H1 (cell line): ENCODE measurements around the gene SMARCA4. TPM values are rescaled to one million over a fixed set of nuclear protein-coding genes. Genes with fewer than 3 reads are reported as not detected.

Experiments used
- CTCF ChIA-PET: fragments of 300-600 bp; sonication (Branson Sonifier 250); formaldehyde crosslinking; loops from one replicate; lab custom pipeline; 2021; ENCODE audit not compliant: partially characterized antibody; lab: Charles Lee
- POLR2A ChIA-PET: fragments of 300-600 bp; sonication (Branson Sonifier 250); formaldehyde crosslinking; loops from one replicate; lab custom pipeline; 2021; ENCODE audit warnings: inconsistent platforms; ENCODE audit not compliant: partially characterized antibody; lab: Charles Lee
- DNase-seq, 2 experiments: peaks; one replicate each; pipeline versions ENCODE4 v3.0.0 to v3.0.0-alpha.2; 2010 to 2022; ENCODE audit warnings: low spot score in 2 of 2, low read depth in 1 of 2, mixed read lengths in 1 of 2
- FAIRE-seq: peaks from 2 replicates; lab custom pipeline; 2011; peaks lifted over from hg19 to GRCh38; lab: Jason Lieb, UNC
- H2AFZ ChIP-seq: 2 replicates; pipeline ENCODE4 v1.8.1; 2012; ENCODE audit warnings: low read length, inconsistent platforms
- H2AK5ac ChIP-seq: 2 replicates; pipeline ENCODE4 v1.6.1; 2013; ENCODE audit warnings: low read depth, low read length
- H2BK120ac ChIP-seq: replicated peaks from 2 replicates; pipeline ENCODE3; 2013; ENCODE audit warnings: low read depth, low read length, inconsistent platforms
- H2BK12ac ChIP-seq: 2 replicates; pipeline ENCODE4 v1.6.1; 2013; ENCODE audit warnings: low read depth, low read length
- H2BK15ac ChIP-seq: 2 replicates; pipeline ENCODE4 v1.6.1; 2013; ENCODE audit warnings: low read length
- H2BK20ac ChIP-seq: 2 replicates; pipeline ENCODE4 v1.6.1; 2013; ENCODE audit warnings: low read length
- H2BK5ac ChIP-seq: 2 replicates; pipeline ENCODE4 v1.6.1; 2013; ENCODE audit warnings: low read depth, low read length
- H3K14ac ChIP-seq: 2 replicates; pipeline ENCODE4 v1.6.1; 2013; ENCODE audit warnings: inconsistent platforms; ENCODE audit not compliant: insufficient read length
- H3K18ac ChIP-seq: 2 replicates; pipeline ENCODE4 v1.6.1; 2013; ENCODE audit warnings: low read length; ENCODE audit errors: extremely low read depth
- H3K23ac ChIP-seq: 2 replicates; pipeline ENCODE4 v1.6.1; 2013; ENCODE audit warnings: inconsistent platforms; ENCODE audit not compliant: insufficient read length
- H3K23me2 ChIP-seq: 2 replicates; pipeline ENCODE4 v1.6.1; 2013; ENCODE audit warnings: low read depth, low read length
- H3K27ac ChIP-seq: 2 replicates; pipeline ENCODE4 v1.6.1; 2011; ENCODE audit warnings: low read depth, low read length, inconsistent platforms
- H3K27me3 ChIP-seq, 4 experiments: replicated peaks in 1 of 4; 1 replicate in 1 of 4; 2 replicates in 3 of 4; pipeline versions ENCODE4 v1.6.1 to v1.8.1; 2011 to 2013; ENCODE audit warnings: low read length in 3 of 4, mild to moderate bottlenecking in 3 of 4, inconsistent platforms in 2 of 4, mixed read lengths in 2 of 4, moderate library complexity in 1 of 4; ENCODE audit not compliant: control insufficient read depth in 3 of 4, insufficient read depth in 3 of 4; ENCODE audit errors: extremely low read depth in 1 of 4
- H3K36me3 ChIP-seq, 4 experiments: 2 replicates each; pipeline versions ENCODE4 v1.6.1 to v1.8.1; 2011 to 2013; ENCODE audit warnings: mild to moderate bottlenecking in 4 of 4, low read length in 3 of 4, moderate library complexity in 2 of 4, control low read depth in 1 of 4, inconsistent platforms in 1 of 4; ENCODE audit not compliant: insufficient read depth in 4 of 4, control insufficient read depth in 2 of 4
- H3K4ac ChIP-seq: replicated peaks from 2 replicates; pipeline ENCODE3; 2013; ENCODE audit warnings: low read length, low read depth, mixed read lengths, inconsistent platforms; ENCODE audit not compliant: insufficient read length
- H3K4me1 ChIP-seq, 4 experiments: replicated peaks in 1 of 4; 1 replicate in 1 of 4; 2 replicates in 3 of 4; pipeline versions ENCODE4 v1.6.1 to v1.8.1; 2011 to 2013; ENCODE audit warnings: low read length in 3 of 4, inconsistent platforms in 2 of 4, mixed read lengths in 1 of 4; ENCODE audit not compliant: insufficient read depth in 4 of 4, control insufficient read depth in 3 of 4
- H3K4me2 ChIP-seq, 2 experiments: 2 replicates each; pipeline versions ENCODE4 v1.6.1 to v1.8.1; 2011 to 2013; ENCODE audit warnings: low read depth in 2 of 2, low read length in 2 of 2, control low read depth in 1 of 2, inconsistent platforms in 1 of 2, mild to moderate bottlenecking in 1 of 2; ENCODE audit not compliant: insufficient read depth in 1 of 2
- H3K4me3 ChIP-seq, 4 experiments: fragments of 200-600, 300-600 bp in 1 of 4; sonication (generic), shearing (Covaris generic), sonication (Bioruptor Twin) in 1 of 4; 2 replicates each; pipeline versions ENCODE4 v1.5.1 to v1.8.1; 2011 to 2016; ENCODE audit warnings: low read length in 4 of 4, low read depth in 3 of 4, control low read depth in 2 of 4, inconsistent platforms in 2 of 4, mild to moderate bottlenecking in 2 of 4, mixed read lengths in 1 of 4, moderate library complexity in 1 of 4; ENCODE audit not compliant: insufficient read depth in 2 of 4; ENCODE audit errors: extremely low read depth in 1 of 4
- H3K56ac ChIP-seq: replicated peaks from 2 replicates; pipeline ENCODE3; 2013; ENCODE audit warnings: low read depth, mild to moderate bottlenecking, mixed read lengths, low read length, inconsistent platforms; ENCODE audit not compliant: insufficient read length
- H3K79me1 ChIP-seq: 2 replicates; pipeline ENCODE4 v1.6.1; 2013; ENCODE audit warnings: low read depth, low read length, control low read depth
- H3K79me2 ChIP-seq, 2 experiments: 2 replicates each; pipeline versions ENCODE4 v1.6.1 to v1.8.1; 2012 to 2013; ENCODE audit warnings: low read length in 2 of 2, mild to moderate bottlenecking in 2 of 2, inconsistent platforms in 1 of 2; ENCODE audit not compliant: insufficient read depth in 2 of 2, control insufficient read depth in 1 of 2
- H3K9ac ChIP-seq, 4 experiments: replicated peaks in 1 of 4; 1 replicate in 1 of 4; 2 replicates in 3 of 4; pipeline versions ENCODE4 v1.6.1 to v1.8.1; 2011 to 2013; ENCODE audit warnings: low read depth in 3 of 4, low read length in 3 of 4, control low read depth in 2 of 4, mild to moderate bottlenecking in 2 of 4, moderate library complexity in 2 of 4, inconsistent platforms in 1 of 4; ENCODE audit errors: extremely low read depth in 1 of 4
- H3K9me3 ChIP-seq, 2 experiments: 2 replicates each; pipeline versions ENCODE4 v1.6.1 to v1.8.1; 2012 to 2013; ENCODE audit warnings: mild to moderate bottlenecking in 2 of 2, moderate library complexity in 2 of 2, control low read depth in 1 of 2, inconsistent platforms in 1 of 2, low read depth in 1 of 2, low read length in 1 of 2, mixed read lengths in 1 of 2; ENCODE audit not compliant: insufficient read depth in 2 of 2
- H4K20me1 ChIP-seq, 2 experiments: replicated peaks in 1 of 2; 2 replicates each; pipeline versions ENCODE3 to v1.8.1; 2011 to 2013; ENCODE audit warnings: inconsistent platforms in 2 of 2, low read length in 2 of 2, mild to moderate bottlenecking in 1 of 2; ENCODE audit not compliant: insufficient read depth in 2 of 2, control insufficient read depth in 1 of 2
- H4K5ac ChIP-seq: 2 replicates; pipeline ENCODE4 v1.6.1; 2013; ENCODE audit warnings: low read length, low read depth, mixed read lengths, inconsistent platforms; ENCODE audit not compliant: insufficient read length
- H4K8ac ChIP-seq: 2 replicates; pipeline ENCODE4 v1.8.0; 2013; ENCODE audit warnings: mild to moderate bottlenecking, moderate library complexity, low read length, inconsistent platforms; ENCODE audit not compliant: insufficient read depth; ENCODE audit errors: extremely low read depth
- H4K91ac ChIP-seq: replicated peaks from 2 replicates; pipeline ENCODE3; 2013; ENCODE audit warnings: low read length, mixed read lengths, inconsistent platforms; ENCODE audit not compliant: insufficient read length
- CREB1 ChIP-seq: IDR thresholded peaks from 2 replicates; pipeline ENCODE4 v1.6.1; 2012; ENCODE audit warnings: inconsistent platforms
- GTF2F1 ChIP-seq: IDR thresholded peaks from 2 replicates; pipeline ENCODE4 v1.6.1; 2012; ENCODE audit warnings: low read depth, low read length, improper control_type of control experiment, borderline replicate concordance
- POLR2AphosphoS5 ChIP-seq: IDR thresholded peaks from 2 replicates; pipeline ENCODE4 v1.6.1; 2011; ENCODE audit warnings: low read depth, low read length
- WGBS, 2 experiments: shearing (Covaris generic) in 1 of 2; methylation state at CpG; one replicate each; pipeline versions ENCODE4 v1.1.6 to v1.1.7; 2013 to 2015; ENCODE audit warnings: low lambda C conversion rate in 2 of 2, mixed read lengths in 2 of 2, inconsistent platforms in 1 of 2, low coverage in 1 of 2, missing lambda C conversion rate in 1 of 2; ENCODE audit not compliant: insufficient replicate concordance in 2 of 2, insufficient coverage in 1 of 2, insufficient read length in 1 of 2; ENCODE audit errors: extremely low coverage in 1 of 2, missing lambda C conversion rate in 1 of 2; 5-methylcytosine and 5-hydroxymethylcytosine counted together
- polyA plus RNA-seq, 7 experiments: library from polyadenylated mRNA; depleted of rRNA in 3 of 7; stranded (reverse) in 5 of 7; unstranded in 2 of 7; fragments of >200 nt in 5 of 7; fragments of 200-250 nt in 2 of 7; gene quantifications; 1 replicate in 5 of 7; 2 replicates in 1 of 7; 4 replicates in 1 of 7; pipeline versions ENCODE4 v1.2.1 to v1.2.3, GENCODE V29; 2011 to 2013; ENCODE audit warnings: missing spikeins in 2 of 7, mixed read lengths in 2 of 7
- total RNA-seq: library from RNA; stranded (reverse); fragmentation: NEBNext Ultra II Directional; extraction: Animal tissue kit (Norgen Biotek cat#: 25700); gene quantifications from 2 replicates; pipeline ENCODE4 v1.2.1, GENCODE V29; 2021
- TF ChIP-seq, protein P1 (sequence below): IDR thresholded peaks from 2 replicates; pipeline ENCODE4 v1.6.1; 2012; ENCODE audit warnings: inconsistent platforms

SMARCA4 gene
- total and polyA plus RNA-seq, 2 of the 8 experiments (the other 6 are each of a cell fraction or from before 2014, with no cell fraction given) = 86.4 to 263 TPM

DNA sequence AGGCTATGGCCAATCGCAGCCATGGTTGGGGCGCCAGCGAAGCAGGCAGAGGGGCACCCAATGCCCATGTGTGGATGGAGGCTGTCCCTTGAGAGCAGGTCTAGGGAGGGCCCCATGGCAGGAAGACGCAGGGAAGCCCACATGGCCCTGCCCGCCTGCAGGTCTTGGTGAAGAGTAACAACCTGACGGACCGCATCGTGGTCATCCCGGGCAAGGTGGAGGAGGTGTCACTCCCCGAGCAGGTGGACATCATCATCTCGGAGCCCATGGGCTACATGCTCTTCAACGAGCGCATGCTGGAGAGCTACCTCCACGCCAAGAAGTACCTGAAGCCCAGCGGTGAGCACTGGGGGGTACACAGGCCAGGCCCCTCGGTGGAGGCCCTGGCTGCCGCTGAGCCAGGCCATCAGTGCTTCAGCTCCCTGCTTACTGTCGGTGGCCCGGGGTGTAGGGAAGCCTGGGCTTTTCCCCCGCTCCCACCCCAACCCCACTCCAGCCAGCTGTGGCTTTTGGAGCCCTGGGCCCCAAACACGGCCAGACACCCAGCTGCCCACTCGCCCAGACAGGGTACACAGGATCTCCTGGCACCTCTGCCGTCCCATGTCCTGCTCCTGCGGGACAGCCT is 47.0 kb upstream of the SMARCA4 start:
- Histone ChIP-seq H3K4ac (no peak overlapping the region), H3K9me3 (no peaks in the 10 kb centered on the region), H2BK12ac (no peak overlapping the region), H4K5ac (no peak overlapping the region), H3K14ac (no peak overlapping the region), H2BK5ac (no peak overlapping the region), H2BK20ac (no peak overlapping the region), H3K4me1 (no peaks in the 10 kb centered on the region; a peak in 2 of 7 replicates), H3K23me2 (no peaks in the 10 kb centered on the region), H4K20me1 (peaks cover 0 to 14% of the 10 kb centered on the region in 2 experiments), H2AFZ (no peak overlapping the region), H3K23ac (no peak overlapping the region), H3K56ac (no peak overlapping the region), H2AK5ac (no peak overlapping the region), H3K27ac (no peak overlapping the region), H3K36me3 (peaks cover 14 to 28% (median 20%) of the 10 kb centered on the region in 4 experiments), H3K18ac (no peak overlapping the region), H2BK120ac (no peak overlapping the region), H3K79me1 (peaks cover 2% of the 10 kb centered on the region), H3K9ac (no peak overlapping the region), H2BK15ac (no peak overlapping the region), H3K4me3 (no peak overlapping the region), H4K91ac (no peak overlapping the region), H4K8ac (no peak overlapping the region), H3K4me2 (no peak overlapping the region), H3K79me2 (no peaks in the 10 kb centered on the region), H3K27me3 (no peaks in the 10 kb centered on the region)
- FAIRE-seq (no peak), DNase-seq (no peak)
- POLR2A ChIA-PET = interaction anchor here (0.6 to 1.4 kb wide), 4 partner anchors 9 to 113 kb away, joined by 3 to 4 read pairs (median 3); no protein-coding TSS in a partner anchor
- CTCF ChIA-PET = interaction anchor here (1.2 to 2.2 kb wide), 3 partner anchors 12 to 217 kb away, joined by 3 to 7 read pairs (median 6); no protein-coding TSS in a partner anchor
- WGBS, 2 experiments = 96% methylated on average over 24 of the region's 24 CpGs; no CpG with 5 or more reads in 1 of the 2 experiments
- TF ChIP-seq, protein P1, sequence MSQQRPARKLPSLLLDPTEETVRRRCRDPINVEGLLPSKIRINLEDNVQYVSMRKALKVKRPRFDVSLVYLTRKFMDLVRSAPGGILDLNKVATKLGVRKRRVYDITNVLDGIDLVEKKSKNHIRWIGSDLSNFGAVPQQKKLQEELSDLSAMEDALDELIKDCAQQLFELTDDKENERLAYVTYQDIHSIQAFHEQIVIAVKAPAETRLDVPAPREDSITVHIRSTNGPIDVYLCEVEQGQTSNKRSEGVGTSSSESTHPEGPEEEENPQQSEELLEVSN = no peak
- TF ChIP-seq CREB1 (no peak), GTF2F1 (no peak), POLR2AphosphoS5 (0 out of 2 replicates have a peak, but pooled peaks have one; percentile 6)
